Ecto neural progenitor cell (in vitro differentiated cells): ENCODE results near the gene HSF4.

Experiments used
- DNase-seq: peaks from one replicate; pipeline ENCODE4 v3.0.0-alpha.2; 2018; ENCODE audit warnings: low spot score

Gene HSF4

DNA sequence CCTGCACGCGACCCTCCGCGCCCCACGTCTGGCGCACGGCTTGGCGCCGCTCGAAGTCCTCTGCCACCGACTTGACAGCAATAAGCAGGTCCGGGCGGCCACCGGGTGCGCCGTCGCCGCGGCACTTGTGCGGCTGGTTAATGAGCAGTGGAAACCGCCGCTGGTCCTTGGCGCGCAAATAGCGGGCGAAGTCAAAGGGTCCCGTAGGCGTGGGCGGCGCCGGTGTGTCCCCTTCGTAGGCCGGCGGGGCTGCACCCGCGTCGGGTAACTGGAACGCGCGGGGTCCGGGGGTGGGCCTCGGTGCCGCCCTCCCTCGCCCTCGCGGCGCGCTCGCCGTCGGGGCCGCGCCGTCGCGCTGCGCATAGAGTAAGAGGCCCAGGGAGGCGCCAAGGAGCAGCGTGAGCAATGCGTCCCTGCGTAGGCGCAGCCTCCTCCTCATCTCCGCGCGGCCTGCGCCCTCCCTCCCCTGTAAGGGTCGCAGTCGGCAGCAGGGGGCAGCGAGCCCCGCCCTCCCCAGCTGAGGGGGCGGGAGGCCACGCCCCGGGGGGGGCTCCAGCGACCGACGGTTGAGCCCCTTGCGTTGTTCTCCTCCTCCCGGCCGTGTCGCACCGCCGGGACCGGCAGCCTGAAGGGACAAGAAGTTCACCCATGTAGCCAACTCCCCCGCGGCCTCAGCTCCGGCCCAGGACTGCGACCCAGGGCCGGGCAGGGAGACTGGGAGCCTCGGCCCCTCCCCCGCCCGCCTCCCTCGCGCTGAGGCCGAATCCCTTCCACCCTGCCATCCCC, 14.3 kb upstream of the HSF4 start:
- DNase-seq: peak; percentile 84

DNA sequence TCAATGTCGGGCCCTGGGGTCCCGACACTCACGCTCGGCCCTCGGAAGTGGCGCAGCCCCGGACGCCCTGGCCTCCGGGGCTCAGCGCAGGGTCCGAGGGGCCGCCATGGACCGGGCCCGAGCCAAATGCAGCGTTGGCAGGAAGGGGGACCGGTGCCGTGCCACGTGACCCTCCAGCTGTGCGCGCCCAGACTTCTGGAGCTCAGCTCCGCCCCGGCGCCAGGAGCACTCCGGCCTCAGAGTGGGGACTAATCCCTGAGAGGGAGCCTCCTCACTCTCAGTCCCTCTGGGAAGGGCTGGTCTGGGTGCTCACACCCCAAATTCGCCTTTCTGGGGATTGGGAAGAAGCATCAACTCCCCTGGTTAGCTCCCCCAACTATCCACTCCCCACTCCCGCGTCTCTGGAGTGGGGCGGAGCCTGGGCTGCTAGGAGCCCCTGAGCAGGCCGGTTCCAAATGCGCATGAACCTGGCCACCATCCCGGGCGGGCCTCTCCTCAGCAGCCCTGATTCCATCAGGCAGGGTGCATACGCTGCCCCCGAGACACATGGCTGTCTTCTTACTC, 13.6 kb upstream of the HSF4 start, which contains the start of gene B3GNT9:
Gene B3GNT9 (minus strand): TSS at position 166 of the 564 bp plus-strand sequence. CDS start 513 bp downstream, outside the sequence.
- DNase-seq: no peak

DNA sequence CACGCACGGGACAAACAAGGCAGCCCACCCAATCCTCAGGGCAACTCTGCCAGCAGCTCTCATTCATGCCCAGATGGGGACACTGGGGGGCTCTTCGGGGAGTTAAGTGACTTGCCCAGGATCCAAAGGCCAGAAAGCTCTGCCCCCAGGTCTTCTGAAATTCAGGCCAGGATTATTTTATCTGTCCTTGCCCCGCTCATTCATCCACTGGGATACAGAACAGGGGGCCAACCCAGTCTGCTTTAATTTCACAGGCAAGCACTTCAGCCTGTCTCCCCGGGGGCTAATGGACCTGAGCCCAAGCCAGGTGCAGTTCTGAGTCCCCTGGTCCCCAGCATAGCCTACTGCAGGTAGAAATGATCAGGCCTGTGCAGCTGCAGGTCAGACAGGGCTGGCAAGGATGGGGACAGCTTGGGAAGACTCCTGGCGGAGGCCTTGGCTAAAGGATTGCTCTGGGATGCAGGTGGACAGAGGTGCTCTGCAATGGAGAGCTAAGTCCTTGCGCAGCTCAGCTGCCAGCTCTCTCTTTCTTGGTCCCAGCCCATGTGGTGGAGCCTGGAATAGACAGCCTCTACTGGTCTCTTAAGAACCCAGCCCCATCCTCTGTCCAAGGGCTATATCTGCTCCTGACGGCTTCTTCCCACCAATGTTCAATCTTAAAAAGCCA, 13.0 kb upstream of the HSF4 start:
- DNase-seq: no peak

GRCh38 chr16:67154578-67155294, 9.8 kb upstream of the HSF4 start:
- DNase-seq: no peak

DNA sequence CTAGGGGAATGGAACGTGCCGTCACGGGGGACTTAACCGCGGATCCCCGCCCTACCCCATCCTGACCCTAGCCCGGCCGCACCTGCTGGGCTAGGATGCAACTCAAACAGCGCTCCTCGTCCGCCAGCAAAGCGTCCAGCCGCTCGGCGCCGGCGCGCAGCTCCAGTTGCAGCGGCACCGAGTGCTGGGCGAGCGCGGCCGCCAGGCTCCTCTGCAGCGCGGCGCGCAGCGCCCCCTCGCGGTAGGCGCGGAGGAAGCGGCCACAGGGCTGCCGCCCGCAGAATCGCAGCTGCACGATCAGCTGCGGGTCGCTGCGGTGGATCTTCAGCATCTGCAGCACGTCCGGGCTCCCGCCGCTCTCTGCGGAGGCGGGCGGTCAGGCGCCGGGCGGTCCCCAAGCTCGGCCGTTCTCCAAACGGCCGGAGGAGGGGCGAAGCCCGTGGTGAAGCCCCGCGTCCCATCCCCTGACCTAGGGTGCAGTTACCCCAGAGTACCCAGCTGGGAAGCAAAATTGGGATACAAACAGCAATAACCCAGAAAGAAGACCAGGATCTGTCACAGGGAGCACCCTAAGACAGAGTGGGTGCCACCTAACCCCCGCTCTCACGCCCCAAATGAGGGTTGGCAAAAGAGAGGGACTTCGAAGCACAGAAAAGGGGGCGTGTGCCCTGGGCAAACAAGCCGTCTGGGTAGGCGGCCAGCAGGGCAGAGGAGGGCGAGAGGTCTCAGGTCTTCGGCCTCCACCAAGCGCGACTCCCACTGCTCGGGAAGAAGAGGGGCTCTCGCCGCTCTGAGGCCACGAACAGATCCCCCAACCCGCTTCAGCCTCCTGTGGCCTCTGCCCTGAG, 9.0 kb upstream of the HSF4 start:
- DNase-seq: peak; percentile 92

DNA sequence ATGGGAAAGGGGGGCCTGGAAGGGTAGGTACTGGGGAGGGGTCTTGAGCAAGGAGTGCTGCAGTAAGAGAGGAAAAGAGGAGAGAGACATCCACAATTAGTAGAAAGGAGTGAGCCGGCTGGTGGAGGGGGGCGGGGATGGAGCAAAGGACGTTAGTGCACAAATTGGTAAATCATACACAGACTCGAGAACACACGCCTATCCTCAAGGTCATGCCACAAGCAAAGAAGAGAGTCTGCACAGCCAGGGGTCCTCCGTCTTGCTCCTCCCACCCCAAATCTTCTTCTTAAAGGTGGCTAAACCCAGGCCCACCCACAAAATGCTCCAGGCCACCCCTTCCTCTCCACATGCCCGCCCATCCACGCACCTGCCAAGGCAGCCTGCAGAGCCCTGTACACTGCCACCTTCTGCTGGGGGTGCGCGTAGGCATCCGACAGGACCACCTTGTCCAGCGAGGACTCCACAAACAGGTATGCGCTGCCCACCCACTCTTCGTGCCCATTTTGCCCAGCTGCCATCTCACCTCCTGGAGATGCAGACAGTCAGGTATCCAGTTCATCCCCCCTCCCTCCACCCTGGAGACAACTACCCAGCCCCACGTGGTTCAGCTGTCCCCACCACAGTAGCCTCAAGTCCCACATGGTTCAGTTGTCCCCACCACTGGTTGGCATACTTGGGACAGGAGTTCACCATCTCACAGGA, 8.3 kb upstream of the HSF4 start:
- no peak for DNase-seq

- no peak for DNase-seq
Observed at GRCh38 chr16:67157106-67157748, 7.3 kb upstream of the HSF4 start.

DNA sequence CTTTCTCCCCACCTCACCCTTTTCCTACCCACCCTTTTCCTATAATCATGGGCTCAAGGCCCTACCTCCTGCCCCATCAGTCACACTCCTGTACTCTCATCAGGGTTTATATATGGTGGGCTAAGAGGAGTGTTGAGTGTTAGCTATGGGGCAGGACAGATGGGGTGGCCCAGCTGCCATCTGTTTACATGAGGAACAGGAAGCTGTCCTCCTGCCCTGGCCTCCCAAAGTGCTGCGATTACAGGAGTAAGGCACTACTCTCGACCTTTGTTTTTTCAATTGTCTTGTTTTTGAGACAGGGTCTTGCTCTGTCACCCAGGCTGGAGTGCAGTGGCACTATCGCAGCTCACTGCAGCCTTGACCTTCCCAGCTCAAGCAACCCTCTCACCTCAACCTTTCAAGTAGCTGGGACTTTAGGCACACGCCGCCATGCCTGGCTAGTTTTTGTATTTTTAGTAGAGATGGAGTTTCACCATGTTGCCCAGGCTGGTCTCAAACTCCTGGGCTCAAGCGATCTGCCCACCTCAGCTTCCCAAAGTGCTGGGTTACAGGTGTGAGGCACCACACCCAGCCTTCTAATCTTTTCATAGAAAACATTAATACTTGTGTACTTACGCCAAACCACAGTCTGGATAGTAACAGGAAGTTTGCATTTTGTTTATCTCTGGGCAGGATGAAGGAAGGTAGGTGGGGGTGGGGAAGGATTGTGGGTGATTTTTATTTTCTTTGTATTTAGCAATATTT, 6.5 kb upstream of the HSF4 start:
- no peak for DNase-seq

DNA sequence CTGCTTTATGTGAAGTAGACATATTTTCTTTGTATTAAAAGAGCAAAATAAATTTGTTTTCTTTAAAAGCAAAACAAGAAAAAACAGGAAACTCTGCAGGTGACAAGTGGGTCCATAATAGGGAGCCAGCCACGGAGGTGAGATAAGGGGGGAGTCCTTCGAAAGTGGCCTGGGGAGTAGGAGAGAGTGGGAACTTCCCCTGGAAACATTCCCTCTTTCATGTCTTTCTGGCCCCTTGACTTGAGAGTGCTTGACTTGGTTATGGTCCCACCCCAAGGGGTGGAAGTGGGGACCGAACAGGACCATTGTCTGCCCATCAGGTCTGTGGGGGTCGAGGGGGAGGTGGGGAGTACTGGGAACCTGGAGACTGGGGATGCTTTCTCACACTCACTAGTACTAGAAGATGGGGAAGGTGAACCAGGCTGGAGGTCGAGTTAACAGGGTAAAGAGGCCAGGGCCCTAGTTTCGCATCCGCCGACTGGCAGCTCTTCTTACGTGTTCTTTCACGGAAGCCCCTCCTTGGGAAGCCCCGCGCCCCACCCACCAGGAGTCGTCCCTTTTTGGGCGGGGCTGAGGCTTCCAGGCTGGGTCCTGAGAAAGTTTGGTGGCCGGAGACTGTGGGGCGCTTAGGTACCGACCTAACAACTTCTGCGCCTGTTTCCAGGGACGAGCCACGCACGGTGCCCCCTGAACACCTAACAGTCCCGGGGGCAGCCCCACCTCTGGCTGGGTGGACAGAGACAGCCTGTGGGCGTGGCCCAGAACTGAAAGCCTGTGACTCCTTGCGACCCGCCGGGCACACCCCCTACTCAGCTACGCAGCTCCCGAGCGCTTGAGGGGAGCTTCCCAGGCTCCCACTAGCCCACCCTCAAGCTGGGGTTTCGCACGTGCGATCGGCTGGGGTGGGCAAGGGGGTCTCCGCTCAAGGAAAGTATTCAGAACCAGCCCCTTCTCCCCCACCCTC, 5.6 kb upstream of the HSF4 start:
- DNase-seq: peak; percentile 63

DNA sequence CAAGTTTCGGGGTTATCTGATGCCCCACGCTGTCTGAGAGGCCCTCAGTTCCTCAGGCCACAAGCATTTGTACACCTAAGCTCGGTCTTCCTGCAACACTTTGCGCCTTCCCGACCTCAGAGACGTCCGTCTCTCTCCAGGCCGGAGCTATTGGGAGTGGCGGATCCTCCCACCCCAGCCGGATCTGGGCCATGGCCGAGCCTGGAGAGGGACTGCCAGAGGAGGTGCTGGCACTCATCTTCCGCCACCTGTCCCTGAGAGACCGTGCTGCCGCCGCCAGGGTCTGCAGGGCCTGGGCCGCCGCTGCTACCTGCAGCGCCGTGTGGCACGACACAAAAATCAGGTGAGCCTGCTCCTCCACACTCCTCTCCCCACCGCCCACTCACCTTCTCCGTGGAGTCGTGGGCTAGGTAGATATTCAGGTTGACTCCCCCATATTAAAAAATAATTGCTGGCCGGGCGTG, 2.9 kb upstream of the HSF4 start:
- no peak for DNase-seq

GRCh38 chr16:67162506-67163163, 1.9 kb upstream of the HSF4 start:
- peak; percentile 61 for DNase-seq

DNA sequence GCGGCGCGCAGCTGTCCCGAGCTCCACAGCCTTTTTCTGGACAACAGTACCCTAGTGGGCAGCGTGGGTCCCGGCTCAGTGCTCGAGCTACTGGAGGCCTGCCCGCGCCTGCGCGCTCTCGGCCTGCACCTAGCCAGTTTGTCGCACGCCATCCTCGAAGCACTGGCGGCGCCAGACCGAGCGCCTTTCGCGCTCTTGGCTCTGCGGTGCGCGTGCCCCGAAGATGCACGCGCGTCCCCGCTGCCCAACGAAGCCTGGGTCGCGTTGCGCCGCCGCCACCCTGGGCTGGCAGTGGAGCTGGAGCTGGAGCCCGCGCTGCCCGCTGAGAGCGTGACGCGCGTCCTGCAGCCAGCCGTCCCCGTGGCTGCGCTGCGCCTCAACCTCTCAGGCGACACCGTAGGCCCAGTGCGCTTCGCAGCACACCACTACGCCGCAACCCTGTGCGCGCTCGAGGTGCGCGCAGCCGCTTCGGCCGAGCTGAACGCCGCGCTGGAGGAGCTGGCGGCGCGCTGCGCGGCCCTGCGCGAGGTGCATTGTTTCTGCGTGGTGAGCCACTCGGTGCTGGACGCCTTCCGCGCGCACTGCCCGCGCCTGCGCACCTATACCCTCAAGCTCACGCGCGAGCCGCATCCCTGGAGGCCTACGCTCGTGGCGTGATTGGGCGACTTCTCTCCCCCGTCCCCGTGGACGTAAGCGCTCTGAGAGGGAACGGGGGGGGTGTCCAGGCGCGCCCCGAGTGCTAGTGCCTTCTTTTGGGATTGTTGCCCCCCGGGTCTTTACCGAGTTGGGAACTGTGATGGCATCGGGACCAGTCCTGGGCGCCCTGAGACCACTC, 1.2 kb upstream of the HSF4 start:
- peak; percentile 72 for DNase-seq

- no peak for DNase-seq
Observed at GRCh38 chr16:67163999-67164558, 466 bp upstream of the HSF4 start.

GRCh38 chr16:67165121-67166078, 855 bp downstream of the HSF4 start:
- peak; percentile 60 for DNase-seq

DNA sequence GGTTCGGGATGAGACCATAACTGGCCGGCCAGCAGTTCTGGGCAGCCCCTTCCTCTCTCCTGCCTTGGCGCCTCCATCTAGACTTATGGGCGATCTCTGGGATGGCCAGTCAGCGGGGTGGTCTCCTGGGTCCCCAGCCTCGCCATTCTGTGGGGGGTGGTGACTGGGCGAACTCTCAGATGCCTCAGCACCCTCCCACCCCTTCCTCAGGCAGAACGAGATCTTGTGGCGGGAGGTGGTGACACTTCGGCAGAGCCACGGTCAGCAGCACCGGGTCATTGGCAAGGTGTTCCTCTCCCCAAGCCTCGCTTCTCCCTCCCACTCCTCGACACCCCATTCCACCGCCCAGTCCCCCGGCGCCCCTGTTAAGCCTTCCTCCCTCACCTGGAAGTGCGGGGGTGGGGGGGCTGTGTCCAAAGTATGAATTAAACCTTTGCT, 1.6 kb downstream of the HSF4 start:
- DNase-seq: peak; percentile 48
